Dendritic cell treated with granulocyte-macrophage colony-stimulating factor and Interleukin-4, amounts not matched to agents 40 ng/mL and 50 ng/mL, for 4 days (primary cell): ENCODE data around the gene TSTD1.
"Not testable (repeated sequence)": the region's sequence is repeated elsewhere in the genome, so short reads cannot be mapped to it uniquely, and the experiment has no call there.

Experiments used
- H3K27ac Mint-ChIP-seq: one replicate; pipeline ENCODE4 v1.8.0; 2022; ENCODE audit warnings: mild to moderate bottlenecking, mixed read lengths
- H3K27me3 Mint-ChIP-seq: one replicate; pipeline ENCODE4 v1.8.0; 2022; ENCODE audit warnings: mild to moderate bottlenecking, mixed read lengths
- H3K36me3 Mint-ChIP-seq: one replicate; pipeline ENCODE4 v1.8.0; 2022; ENCODE audit warnings: low read depth, mixed read lengths
- H3K4me1 Mint-ChIP-seq: one replicate; pipeline ENCODE4 v1.8.0; 2022; ENCODE audit warnings: low read depth, mixed read lengths
- H3K4me3 Mint-ChIP-seq: one replicate; pipeline ENCODE4 v1.8.0; 2022; ENCODE audit warnings: mild to moderate bottlenecking, moderate library complexity, mixed read lengths
- H3K9me3 Mint-ChIP-seq: one replicate; pipeline ENCODE4 v1.8.0; 2022; ENCODE audit warnings: mixed read lengths
- intact Hi-C: fragments of 100-400 bp; cut with micrococcal nuclease; formaldehyde crosslinking; loops from one replicate; pipeline ENCODE4 v1.15.0; 2022

Gene TSTD1

GRCh38 chr1:161037661-161038522 lies 872 bp downstream of the TSTD1 start:
- H3K4me3 Mint-ChIP-seq: peak overlapping the region; percentile 94
- peaks cover 50% of the 10 kb centered on the region for H3K4me1 Mint-ChIP-seq
- H3K27ac Mint-ChIP-seq: peak overlapping the region; percentile 87
- peaks cover 45% of the 10 kb centered on the region for H3K36me3 Mint-ChIP-seq
- intact Hi-C loops: no loop called here
- H3K27me3 Mint-ChIP-seq: no peaks in the 10 kb centered on the region
- H3K9me3 Mint-ChIP-seq: no peaks in the 10 kb centered on the region

GRCh38 chr1:161033751-161034150 lies 5.0 kb downstream of the TSTD1 start:
- Mint-ChIP-seq H3K36me3 (peaks cover 4% of the 10 kb centered on the region), H3K27me3 (no peaks in the 10 kb centered on the region), H3K4me3 (no peak overlapping the region), H3K27ac (no peak overlapping the region), H3K9me3 (no peaks in the 10 kb centered on the region), H3K4me1 (peaks cover 29% of the 10 kb centered on the region)
- intact Hi-C loops: no loop called here

- H3K9me3 Mint-ChIP-seq: no peaks in the 10 kb centered on the region
- no peaks in the 10 kb centered on the region for H3K27me3 Mint-ChIP-seq
- no peak overlapping the region for H3K4me3 Mint-ChIP-seq
These were observed 6.4 kb downstream of the TSTD1 start for GRCh38 chr1:161032409-161032808.

GRCh38 chr1:161031874-161032273 lies 6.9 kb downstream of the TSTD1 start:
- no peaks in the 10 kb centered on the region for H3K9me3 Mint-ChIP-seq
- intact Hi-C loops: no loop called here
- peaks cover 15% of the 10 kb centered on the region for H3K4me1 Mint-ChIP-seq
- H3K27ac Mint-ChIP-seq: peak overlapping the region; percentile 19
- H3K36me3 Mint-ChIP-seq: no peaks in the 10 kb centered on the region
- no peaks in the 10 kb centered on the region for H3K27me3 Mint-ChIP-seq
- no peak overlapping the region for H3K4me3 Mint-ChIP-seq

More at GRCh38 chr1:161032409-161032808, 6.4 kb downstream of the TSTD1 start:
- Mint-ChIP-seq H3K36me3 (no peaks in the 10 kb centered on the region), H3K27ac (no peak overlapping the region), H3K4me1 (peaks cover 15% of the 10 kb centered on the region)
- intact Hi-C loops: no loop called here

- H3K9me3 Mint-ChIP-seq, H3K27ac Mint-ChIP-seq: not testable (repeated sequence)
These were observed 9.3 kb downstream of the TSTD1 start for GRCh38 chr1:161029466-161029865.

GRCh38 chr1:161026954-161027353 lies 11.8 kb downstream of the TSTD1 start:
- H3K4me1 Mint-ChIP-seq, H3K27ac Mint-ChIP-seq, H3K9me3 Mint-ChIP-seq, intact Hi-C loops, H3K36me3 Mint-ChIP-seq, H3K4me3 Mint-ChIP-seq, H3K27me3 Mint-ChIP-seq: not testable (repeated sequence)

More at GRCh38 chr1:161029466-161029865, 9.3 kb downstream of the TSTD1 start:
- peaks cover 15% of the 10 kb centered on the region for H3K4me1 Mint-ChIP-seq
- H3K27me3 Mint-ChIP-seq, intact Hi-C loops, H3K36me3 Mint-ChIP-seq, H3K4me3 Mint-ChIP-seq: not testable (repeated sequence)

- intact Hi-C loops, H3K27me3 Mint-ChIP-seq, H3K9me3 Mint-ChIP-seq, H3K27ac Mint-ChIP-seq, H3K4me3 Mint-ChIP-seq: not testable (repeated sequence)
- Mint-ChIP-seq H3K4me1 (peaks cover 42% of the 10 kb centered on the region), H3K36me3 (peaks cover 12% of the 10 kb centered on the region)
These were observed 16.3 kb downstream of the TSTD1 start for GRCh38 chr1:161022432-161022831.

GRCh38 chr1:161021970-161022353 lies 16.8 kb downstream of the TSTD1 start:
- Mint-ChIP-seq H3K27ac (peak overlapping the region; percentile 86), H3K4me3 (peak overlapping the region; percentile 88), H3K36me3 (peaks cover 12% of the 10 kb centered on the region), H3K27me3 (no peaks in the 10 kb centered on the region), H3K9me3 (no peaks in the 10 kb centered on the region), H3K4me1 (peaks cover 45% of the 10 kb centered on the region)
- intact Hi-C loops: loop anchor here (1.0 kb wide), 1 partner anchor 23 kb away; the partner anchor contains the start of gene USF1

GRCh38 chr1:161021165-161021969 lies 17.4 kb downstream of the TSTD1 start:
- Mint-ChIP-seq H3K9me3 (no peaks in the 10 kb centered on the region), H3K36me3 (peaks cover 12% of the 10 kb centered on the region), H3K4me3 (peak overlapping the region; percentile 88), H3K27me3 (no peaks in the 10 kb centered on the region), H3K4me1 (peaks cover 50% of the 10 kb centered on the region), H3K27ac (peak overlapping the region; percentile 86)
- intact Hi-C loops: loop anchor here (1.0 kb wide), 1 partner anchor 24 kb away; the partner anchor contains the start of gene USF1

- Mint-ChIP-seq H3K27me3 (no peaks in the 10 kb centered on the region), H3K4me3 (peak within 1 kb of the TSS; percentile 88), H3K36me3 (peaks cover 12% of the 10 kb centered on the region), H3K9me3 (no peaks in the 10 kb centered on the region), H3K27ac (peak within 1 kb of the TSS; percentile 86), H3K4me1 (peaks cover 51% of the 10 kb centered on the region)
- intact Hi-C loops: loop anchor here (1.0 kb wide), 1 partner anchor 25 kb away; the partner anchor contains the start of gene USF1
These were observed 18.1 kb downstream of the TSTD1 start, which contains the start of gene F11R for GRCh38 chr1:161020509-161021164. Gene F11R, minus strand, starts transcription at chr1:161021152. Its CDS starts 79 bp downstream, at chr1:161021073.

- H3K4me3 Mint-ChIP-seq: peak overlapping the region; percentile 88
- H3K4me1 Mint-ChIP-seq: peaks cover 51% of the 10 kb centered on the region
- H3K9me3 Mint-ChIP-seq: no peaks in the 10 kb centered on the region
These were observed 18.8 kb downstream of the TSTD1 start for GRCh38 chr1:161019751-161020495.

GRCh38 chr1:161019111-161019660 lies 19.6 kb downstream of the TSTD1 start:
- peak overlapping the region; percentile 82 for H3K27ac Mint-ChIP-seq
- H3K4me3 Mint-ChIP-seq: peak overlapping the region; percentile 19
- not testable (repeated sequence) for H3K9me3 Mint-ChIP-seq

More at GRCh38 chr1:161019751-161020495, 18.8 kb downstream of the TSTD1 start:
- peaks cover 12% of the 10 kb centered on the region for H3K36me3 Mint-ChIP-seq
- intact Hi-C loops: no loop called here
- no peaks in the 10 kb centered on the region for H3K27me3 Mint-ChIP-seq
- H3K27ac Mint-ChIP-seq: peak overlapping the region; percentile 86

GRCh38 chr1:161018631-161018930 lies 20.2 kb downstream of the TSTD1 start:
- Mint-ChIP-seq H3K9me3 (no peaks in the 10 kb centered on the region), H3K4me1 (peaks cover 58% of the 10 kb centered on the region), H3K27ac (peak overlapping the region; percentile 82), H3K27me3 (no peaks in the 10 kb centered on the region), H3K4me3 (no peak overlapping the region), H3K36me3 (peaks cover 12% of the 10 kb centered on the region)
- intact Hi-C loops: no loop called here

More at GRCh38 chr1:161019111-161019660, 19.6 kb downstream of the TSTD1 start:
- H3K4me1 Mint-ChIP-seq: peaks cover 52% of the 10 kb centered on the region
- H3K36me3 Mint-ChIP-seq: peaks cover 12% of the 10 kb centered on the region
- intact Hi-C loops, H3K27me3 Mint-ChIP-seq: not testable (repeated sequence)
